Gastrocnemius medialis (tissue), 4 donors: ENCODE data around the gene KIAA1614. TPM values are rescaled to one million over a fixed set of nuclear protein-coding genes. Genes with fewer than 3 reads are reported as not detected.

Experiments
- ATAC-seq, 2 donors: fragments of 150-250 bp; one replicate each; pipeline ENCODE4 v1.9.1; 2016
- DNase-seq, 2 donors: peaks; one replicate each; pipeline ENCODE4 v3.0.0-alpha.2; 2019
- H3K27ac ChIP-seq, 4 donors: fragments of 200-600 bp; sonication (generic); 1 replicate in 1 of 4; 2 replicates in 3 of 4; pipeline ENCODE4 v1.5.1; 2016 to 2018; ENCODE audit warnings: mild to moderate bottlenecking in 2 of 4, moderate library complexity in 1 of 4
- H3K27me3 ChIP-seq, 3 donors: fragments of 200-600 bp; sonication (generic) in 2 of 3; 1 replicate in 1 of 3; 2 replicates in 2 of 3; pipeline versions ENCODE4 v1.5.1 to v1.6.0; 2016 to 2019; ENCODE audit warnings: mild to moderate bottlenecking in 1 of 3, moderate library complexity in 1 of 3
- H3K36me3 ChIP-seq, 2 donors: fragments of 200-600 bp; sonication (generic) in 1 of 2; one replicate each; pipeline ENCODE4 v1.5.1; 2017 to 2018
- H3K4me1 ChIP-seq, 2 donors: fragments of 200-600 bp; sonication (generic) in 1 of 2; one replicate each; pipeline ENCODE4 v1.5.1; 2016 to 2017; ENCODE audit warnings: mild to moderate bottlenecking in 2 of 2
- H3K4me3 ChIP-seq, 4 donors: fragments of 200-600 bp; sonication (generic) in 3 of 4; 1 replicate in 1 of 4; 2 replicates in 3 of 4; pipeline ENCODE4 v1.5.1; 2016 to 2019; ENCODE audit warnings: mild to moderate bottlenecking in 2 of 4
- H3K9me3 ChIP-seq, 3 donors: fragments of 200-600 bp; sonication (generic) in 2 of 3; 1 replicate in 1 of 3; 2 replicates in 2 of 3; pipeline ENCODE4 v1.5.1; 2016 to 2019
- POLR2A ChIP-seq, 2 donors: fragments of 450-650 bp; IDR thresholded peaks; one replicate each; pipeline ENCODE4 v1.6.1; 2017; ENCODE audit warnings: antibody characterized with exemption in 2 of 2, mild to moderate bottlenecking in 2 of 2, moderate library complexity in 2 of 2
- in situ Hi-C, 4 donors: fragments of 200-750 bp; cut with MboI; loops; one replicate each; pipeline versions ENCODE4 v1.15.0 to v1.8.0; 2017; ENCODE audit warnings: low sequenced_read_pairs in 4 of 4
- intact Hi-C: fragments of 100-400 bp; cut with DNase I; formaldehyde crosslinking; loops from one replicate; pipeline ENCODE4 v1.15.1; 2023; ENCODE audit warnings: low total_unique reads
- total RNA-seq, 4 donors: library from RNA; depleted of rRNA; stranded (reverse); fragments of >200 nt; gene quantifications; one replicate each; pipeline versions ENCODE4 v1.1.0 to v1.2.3, GENCODE V29; 2016
- TF ChIP-seq, protein P1 (sequence below), 5 experiments: fragments of 450-650 bp in 3 of 5; fragments of 200-600 bp in 2 of 5; sonication (generic) in 2 of 5; IDR thresholded peaks in 4 of 5; conservative IDR thresholded peaks in 1 of 5; 1 replicate in 4 of 5; 2 replicates in 1 of 5; pipeline ENCODE4 v1.5.1; 2016 to 2019; ENCODE audit warnings: antibody characterized with exemption in 5 of 5, mild to moderate bottlenecking in 3 of 5, moderate library complexity in 3 of 5

The KIAA1614 gene
- total RNA-seq, 4 donors from 2014 or later, result 0.51 to 3.3 (median 1.3) TPM

DNA sequence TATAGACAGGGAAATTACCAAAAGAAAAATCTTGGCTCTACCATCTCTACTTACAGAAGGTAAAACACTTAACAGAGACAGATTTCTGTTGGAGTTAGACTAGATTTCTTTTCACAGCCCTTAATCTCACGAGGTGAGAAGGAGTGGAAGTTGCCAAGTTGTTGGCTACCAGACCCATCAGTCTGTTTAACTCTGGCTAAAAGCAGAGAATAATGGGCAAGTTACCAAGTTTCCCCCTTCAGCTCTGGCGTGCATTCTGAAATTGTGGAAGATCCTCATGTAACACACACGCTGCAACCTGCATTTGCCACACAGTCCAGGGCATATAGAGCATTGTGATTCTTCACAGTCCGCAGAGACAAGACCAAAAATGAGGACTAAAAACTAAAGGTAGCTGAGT, 60.7 kb downstream of the KIAA1614 start:
- H3K27me3 ChIP-seq, result no peaks in the 10 kb centered on the region
- H3K4me3 ChIP-seq, result no peak overlapping the region
- in situ Hi-C loops (no loop called here), intact Hi-C loops (loop anchor here (5.0 kb wide), 1 partner anchor 179 kb away; no protein-coding TSS in a partner anchor)
- peaks cover 28 to 36% of the 10 kb centered on the region in 2 donors for H3K4me1 ChIP-seq
- ATAC-seq (no peak), DNase-seq (no peak)
- TF ChIP-seq, protein P1, sequence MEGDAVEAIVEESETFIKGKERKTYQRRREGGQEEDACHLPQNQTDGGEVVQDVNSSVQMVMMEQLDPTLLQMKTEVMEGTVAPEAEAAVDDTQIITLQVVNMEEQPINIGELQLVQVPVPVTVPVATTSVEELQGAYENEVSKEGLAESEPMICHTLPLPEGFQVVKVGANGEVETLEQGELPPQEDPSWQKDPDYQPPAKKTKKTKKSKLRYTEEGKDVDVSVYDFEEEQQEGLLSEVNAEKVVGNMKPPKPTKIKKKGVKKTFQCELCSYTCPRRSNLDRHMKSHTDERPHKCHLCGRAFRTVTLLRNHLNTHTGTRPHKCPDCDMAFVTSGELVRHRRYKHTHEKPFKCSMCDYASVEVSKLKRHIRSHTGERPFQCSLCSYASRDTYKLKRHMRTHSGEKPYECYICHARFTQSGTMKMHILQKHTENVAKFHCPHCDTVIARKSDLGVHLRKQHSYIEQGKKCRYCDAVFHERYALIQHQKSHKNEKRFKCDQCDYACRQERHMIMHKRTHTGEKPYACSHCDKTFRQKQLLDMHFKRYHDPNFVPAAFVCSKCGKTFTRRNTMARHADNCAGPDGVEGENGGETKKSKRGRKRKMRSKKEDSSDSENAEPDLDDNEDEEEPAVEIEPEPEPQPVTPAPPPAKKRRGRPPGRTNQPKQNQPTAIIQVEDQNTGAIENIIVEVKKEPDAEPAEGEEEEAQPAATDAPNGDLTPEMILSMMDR (IDR thresholded peaks at IDR 0.05 in 4 of 5, conservative IDR thresholded peaks at IDR 0.05 in 1 of 5), result no peak
- no peak for TF ChIP-seq POLR2A (IDR thresholded peaks at IDR 0.05)
- H3K9me3 ChIP-seq, result no peaks in the 10 kb centered on the region
- no peaks in the 10 kb centered on the region for H3K36me3 ChIP-seq
- no peak overlapping the region for H3K27ac ChIP-seq

- no peak for DNase-seq
- Histone ChIP-seq H3K27ac (no peak overlapping the region), H3K36me3 (no peaks in the 10 kb centered on the region), H3K4me1 (peaks cover 22 to 28% of the 10 kb centered on the region in 2 donors), H3K4me3 (no peak overlapping the region), H3K27me3 (no peaks in the 10 kb centered on the region), H3K9me3 (no peaks in the 10 kb centered on the region)
- no peak for ATAC-seq
- intact Hi-C loops, result loop anchor here (5.0 kb wide), 1 partner anchor 178 kb away; no protein-coding TSS in a partner anchor
- TF ChIP-seq, protein P1 (IDR thresholded peaks at IDR 0.05 in 4 of 5, conservative IDR thresholded peaks at IDR 0.05 in 1 of 5), result no peak
- no peak for TF ChIP-seq POLR2A (IDR thresholded peaks at IDR 0.05)
- in situ Hi-C loops, result no loop called here
Observed at GRCh38 chr1:180974236-180974635, 61.5 kb downstream of the KIAA1614 start.

GRCh38 chr1:180975551-180975950, 62.9 kb downstream of the KIAA1614 start:
- no peak for ATAC-seq
- DNase-seq, result no peak
- H3K27ac ChIP-seq, result no peak overlapping the region

GRCh38 chr1:180976191-180976590, 63.5 kb downstream of the KIAA1614 start:
- in situ Hi-C loops, result no loop called here
- TF ChIP-seq, protein P1 (IDR thresholded peaks at IDR 0.05 in 4 of 5, conservative IDR thresholded peaks at IDR 0.05 in 1 of 5), result no peak
- TF ChIP-seq POLR2A (IDR thresholded peaks at IDR 0.05), result no peak
- ATAC-seq, result no peak

More at GRCh38 chr1:180975551-180975950, 62.9 kb downstream of the KIAA1614 start:
- TF ChIP-seq POLR2A (IDR thresholded peaks at IDR 0.05), result no peak
- TF ChIP-seq, protein P1 (IDR thresholded peaks at IDR 0.05 in 4 of 5, conservative IDR thresholded peaks at IDR 0.05 in 1 of 5), result no peak
- in situ Hi-C loops (no loop called here), intact Hi-C loops (loop anchor here (5.0 kb wide), 1 partner anchor 37 kb away; no protein-coding TSS in a partner anchor)
- Histone ChIP-seq H3K4me3 (no peak overlapping the region), H3K4me1 (peaks cover 8 to 15% of the 10 kb centered on the region in 2 donors), H3K36me3 (no peaks in the 10 kb centered on the region), H3K27me3 (no peaks in the 10 kb centered on the region), H3K9me3 (no peaks in the 10 kb centered on the region)

More at GRCh38 chr1:180976191-180976590, 63.5 kb downstream of the KIAA1614 start:
- H3K9me3 ChIP-seq, result no peaks in the 10 kb centered on the region
- no peak overlapping the region for H3K27ac ChIP-seq
- no peaks in the 10 kb centered on the region for H3K36me3 ChIP-seq
- H3K4me1 ChIP-seq, result peaks cover 8 to 10% of the 10 kb centered on the region in 2 donors
- H3K27me3 ChIP-seq, result no peaks in the 10 kb centered on the region
- H3K4me3 ChIP-seq, result no peak overlapping the region
- intact Hi-C loops, result loop anchor here (5.0 kb wide), 1 partner anchor 36 kb away; no protein-coding TSS in a partner anchor
- DNase-seq, result no peak
